CD4-positive, alpha-beta T cell treated with Interleukin-6 at 100 ng/mL for 8 hours (primary cell): ENCODE results near the gene ENTPD1.
A peak's percentile ranks its signal among the peaks of the same experiment; 100 is the strongest.

ENCODE experiments used
- DNase-seq: peaks from one replicate; pipeline ENCODE4 v3.0.0-alpha.2; 2020; ENCODE audit warnings: mixed read lengths, low spot score

Gene ENTPD1

DNA sequence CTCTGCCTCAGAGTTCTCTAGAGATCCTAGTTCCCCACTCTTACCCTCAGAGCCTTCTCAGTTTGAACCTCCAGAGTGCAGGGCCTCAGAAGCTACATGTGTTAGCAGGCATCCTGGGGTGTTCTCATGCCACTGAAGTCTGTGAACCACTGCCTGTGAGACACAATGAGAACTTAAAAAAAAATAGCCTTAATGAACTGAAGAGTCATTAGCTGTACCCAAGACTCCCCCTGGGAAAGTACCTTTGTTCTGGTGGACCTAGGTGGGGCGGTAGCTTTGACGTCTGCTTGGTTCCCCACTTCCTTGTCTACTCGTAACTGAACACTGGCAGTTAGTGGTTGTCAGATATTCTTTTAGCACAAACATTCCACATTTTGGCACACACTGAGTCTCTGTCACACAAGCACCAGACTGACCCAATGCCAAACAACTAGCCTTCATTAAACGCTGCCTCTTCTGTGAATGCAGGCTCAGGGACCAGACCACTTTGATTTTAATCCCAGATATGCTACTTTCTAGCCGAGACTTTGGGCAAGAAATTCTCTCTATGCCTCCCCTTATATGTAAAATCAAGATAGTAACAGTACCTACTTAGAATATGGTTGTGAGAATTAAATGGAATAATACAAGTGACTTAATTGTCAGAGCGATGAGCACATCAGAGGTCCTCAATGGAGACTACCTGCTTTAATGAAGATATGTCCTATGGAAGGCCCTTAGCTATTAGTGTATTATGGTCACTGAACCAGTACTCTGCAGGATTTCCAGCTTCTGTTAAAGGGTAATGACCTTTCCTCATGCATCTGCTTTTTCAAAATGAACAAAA lies 76.5 kb downstream of the ENTPD1 start:
- peak; percentile 64 for DNase-seq

DNA sequence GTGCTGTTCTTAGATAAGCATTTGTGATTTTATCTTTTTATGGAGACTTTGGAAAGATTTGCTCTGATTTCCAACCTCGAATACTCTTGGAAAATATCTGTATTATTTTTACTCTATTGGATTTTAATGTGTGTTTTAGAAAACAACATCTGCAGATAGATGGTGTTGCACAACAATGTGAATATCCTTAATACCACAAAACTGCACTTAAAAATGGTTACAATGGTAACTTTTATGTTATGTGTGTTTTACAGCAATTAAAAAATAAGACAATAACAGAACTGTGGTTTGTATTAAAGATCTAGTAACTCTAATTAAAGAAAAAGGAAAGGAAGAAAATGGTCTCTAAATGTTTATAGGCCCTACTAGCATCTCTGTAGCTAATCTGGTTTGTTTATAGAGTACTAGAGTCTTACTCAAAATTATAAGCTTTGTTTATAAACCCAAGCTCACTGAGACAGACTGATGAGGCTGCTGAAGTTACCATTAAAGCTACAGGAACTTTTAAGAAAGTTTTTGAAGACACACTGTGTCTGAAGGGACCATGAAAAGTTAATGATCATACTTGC lies 77.2 kb downstream of the ENTPD1 start:
- DNase-seq: no peak

- DNase-seq: no peak
Observed at GRCh38 chr10:95834406-95834805, 78.4 kb downstream of the ENTPD1 start.

- DNase-seq: no peak
Observed at GRCh38 chr10:95835149-95835860, 79.3 kb downstream of the ENTPD1 start.

DNA sequence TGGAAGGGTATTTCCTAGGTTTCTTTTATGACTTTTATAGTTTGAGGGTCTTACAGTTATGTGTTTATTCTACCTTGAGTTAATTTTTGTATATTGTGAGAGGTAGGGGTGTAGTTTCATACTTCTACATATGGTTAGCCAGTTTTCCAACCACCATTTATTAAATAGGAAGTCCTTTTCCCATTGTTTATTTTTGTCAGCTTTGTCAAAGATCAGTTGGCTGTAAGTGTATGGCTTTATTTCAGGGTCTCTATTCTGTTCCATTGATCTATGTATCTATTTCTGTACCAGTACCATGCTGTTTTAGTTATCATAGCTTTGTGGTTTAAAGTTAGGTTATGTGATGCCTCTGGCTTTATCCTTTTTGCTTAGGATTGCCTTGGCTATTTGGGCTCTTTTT lies 79.9 kb downstream of the ENTPD1 start:
- no peak for DNase-seq

GRCh38 chr10:95836610-95837355 lies 80.8 kb downstream of the ENTPD1 start:
- no peak for DNase-seq

DNA sequence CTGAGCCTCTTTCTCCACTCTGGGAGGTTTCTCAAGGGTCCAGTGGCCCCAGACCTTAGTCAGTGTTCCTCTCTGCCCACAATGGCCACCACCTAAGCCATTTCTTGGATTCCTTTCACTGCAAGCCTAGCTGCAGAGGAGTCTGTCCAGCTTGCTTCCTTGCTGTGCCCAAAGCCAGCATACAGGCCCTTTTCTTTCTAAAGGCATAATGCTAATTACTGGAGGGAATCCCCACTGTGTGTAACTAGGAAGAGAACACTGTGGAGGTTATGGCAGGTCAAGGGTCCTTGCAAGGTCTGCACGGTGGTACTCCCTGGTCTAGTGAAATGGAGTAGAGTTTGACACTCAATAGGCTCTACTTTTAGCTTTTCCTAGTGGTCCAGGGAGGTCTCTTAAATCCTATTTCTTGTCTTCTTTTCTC lies 81.4 kb downstream of the ENTPD1 start:
- no peak for DNase-seq

- no peak for DNase-seq
Observed at GRCh38 chr10:95837783-95838182, 81.8 kb downstream of the ENTPD1 start.

DNA sequence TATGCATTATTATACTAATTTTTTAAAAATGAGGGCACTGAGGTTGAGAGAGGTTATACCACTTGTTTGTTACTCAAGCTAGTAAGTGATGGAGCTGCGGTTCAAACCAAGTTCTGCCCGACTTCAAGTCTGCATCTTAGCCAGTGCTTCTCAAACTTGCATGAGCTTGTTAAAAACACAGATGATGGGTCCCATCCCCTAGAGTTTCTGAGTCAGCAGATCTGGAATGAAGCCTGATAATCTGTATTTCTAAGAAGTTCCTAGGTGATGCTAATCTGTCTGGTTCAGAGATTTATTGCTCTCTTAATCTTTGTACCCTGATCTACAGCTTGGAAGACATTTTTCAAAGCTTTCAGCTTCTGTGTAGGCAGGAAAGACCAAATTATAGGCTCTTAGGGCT lies 84.2 kb downstream of the ENTPD1 start:
- DNase-seq: no peak

- no peak for DNase-seq
Observed at GRCh38 chr10:95840681-95841080, 84.7 kb downstream of the ENTPD1 start.

GRCh38 chr10:95841661-95842498 lies 85.9 kb downstream of the ENTPD1 start:
- peak; percentile 43 for DNase-seq

DNA sequence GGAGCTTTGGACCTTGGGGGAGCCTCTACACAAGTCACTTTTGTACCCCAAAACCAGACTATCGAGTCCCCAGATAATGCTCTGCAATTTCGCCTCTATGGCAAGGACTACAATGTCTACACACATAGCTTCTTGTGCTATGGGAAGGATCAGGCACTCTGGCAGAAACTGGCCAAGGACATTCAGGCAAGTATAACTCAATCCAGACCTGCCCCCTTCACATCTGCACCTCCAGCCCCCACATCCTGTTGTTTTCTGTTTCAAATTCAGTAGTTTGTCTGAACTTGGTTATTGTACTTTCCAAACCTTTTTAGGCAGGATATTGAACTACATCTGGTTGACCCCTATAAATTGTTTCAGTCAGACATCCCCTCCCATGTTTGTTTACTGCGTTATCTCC lies 89.4 kb downstream of the ENTPD1 start:
- no peak for DNase-seq

DNA sequence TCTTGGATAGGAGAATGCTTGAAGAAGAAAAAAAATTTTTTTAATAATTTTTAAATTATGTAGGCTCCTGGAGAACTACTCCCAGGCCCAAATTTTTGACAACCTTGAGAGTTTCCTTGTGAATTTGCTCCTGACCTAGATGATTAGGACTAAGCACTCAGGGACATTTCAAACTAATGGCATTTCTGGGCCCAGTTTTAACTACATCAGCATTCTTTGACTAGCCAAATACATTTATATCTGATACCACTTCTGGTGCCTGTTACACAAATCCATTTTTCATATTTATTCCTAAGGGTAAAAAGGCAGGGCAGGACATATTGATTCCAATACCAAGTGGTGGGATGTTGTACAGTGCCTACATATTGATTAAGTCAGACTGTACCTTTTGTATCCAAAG lies 91.0 kb downstream of the ENTPD1 start:
- no peak for DNase-seq

- DNase-seq: no peak
Observed at GRCh38 chr10:95848841-95849240, 92.9 kb downstream of the ENTPD1 start.

GRCh38 chr10:95850791-95851190 lies 94.8 kb downstream of the ENTPD1 start:
- no peak for DNase-seq

DNA sequence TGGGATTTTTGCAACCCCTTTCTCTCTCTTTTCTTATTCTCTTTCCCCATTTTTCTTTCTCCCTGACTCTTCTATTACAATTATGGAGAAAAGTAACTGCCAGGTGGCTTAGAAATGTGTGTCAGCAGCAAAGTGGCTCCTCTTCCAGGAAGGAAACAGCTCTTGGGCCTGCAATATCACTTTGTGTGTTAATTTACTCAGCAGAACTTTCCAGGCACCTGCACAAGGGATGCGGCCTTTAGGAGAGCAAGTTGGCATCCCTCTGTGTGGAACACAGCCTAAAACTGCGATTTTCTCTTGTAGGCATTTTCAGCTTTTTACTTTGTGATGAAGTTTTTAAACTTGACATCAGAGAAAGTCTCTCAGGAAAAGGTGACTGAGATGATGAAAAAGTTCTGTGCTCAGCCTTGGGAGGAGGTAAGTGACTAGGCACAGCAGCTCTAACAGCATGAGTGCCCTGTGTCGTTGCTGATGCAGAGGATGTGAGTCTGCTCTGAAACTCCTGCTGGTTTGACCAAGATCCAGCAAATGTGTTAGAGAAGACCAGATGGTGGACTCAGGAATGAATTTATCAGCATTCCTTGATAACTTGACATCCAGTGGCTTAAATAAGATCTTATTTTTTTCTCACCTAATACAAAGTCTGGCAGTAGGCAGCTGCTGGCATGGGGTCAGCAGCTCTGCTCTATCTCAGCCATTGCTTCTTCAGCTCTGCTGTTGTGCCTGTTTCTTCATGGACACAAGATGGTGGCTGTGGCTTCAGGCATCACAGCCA lies 104.4 kb downstream of the ENTPD1 start:
- DNase-seq: no peak

DNA sequence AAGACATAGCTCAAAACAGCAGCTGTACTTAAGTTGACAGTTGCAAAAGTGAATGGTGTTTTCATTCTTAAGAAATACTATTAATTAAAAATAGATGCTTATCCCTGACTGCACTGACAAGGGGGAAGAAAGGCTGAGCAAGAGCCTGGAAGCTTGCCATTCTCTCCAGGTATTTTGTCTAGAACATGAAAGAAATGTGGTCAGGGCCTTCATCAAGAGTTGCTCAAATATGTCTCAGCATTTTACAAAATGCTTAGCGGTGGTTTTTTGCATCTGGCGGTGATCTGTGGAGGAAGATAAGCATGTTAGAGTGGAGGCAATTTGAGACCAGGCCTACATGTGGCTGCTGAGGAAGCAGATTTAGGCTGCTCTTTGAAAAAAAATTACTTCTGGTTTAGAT lies 105.4 kb downstream of the ENTPD1 start:
- DNase-seq: no peak

- DNase-seq: peak; percentile 52
Observed at GRCh38 chr10:95864906-95865813, 109.2 kb downstream of the ENTPD1 start.

- no peak for DNase-seq
Observed at GRCh38 chr10:95865814-95866466, 110.0 kb downstream of the ENTPD1 start.
